Glomerular endothelial cell (primary cell): ENCODE data around the gene FAM171A1. TPM values are rescaled to one million over a fixed set of nuclear protein-coding genes. Genes with fewer than 3 reads are reported as not detected.

Experiments used
- DNase-seq: peaks from one replicate; pipeline ENCODE4 v3.0.0-alpha.2; 2011; ENCODE audit warnings: low read depth, low spot score; ENCODE audit errors: extremely low read depth
- total RNA-seq: library from RNA; depleted of rRNA; stranded (reverse); fragments of >200 nt; gene quantifications from 2 replicates; pipeline ENCODE4 v1.2.3, GENCODE V29; 2015

Gene FAM171A1
- total RNA-seq, 1 donor from 2014 or later, result 98.1 TPM

DNA sequence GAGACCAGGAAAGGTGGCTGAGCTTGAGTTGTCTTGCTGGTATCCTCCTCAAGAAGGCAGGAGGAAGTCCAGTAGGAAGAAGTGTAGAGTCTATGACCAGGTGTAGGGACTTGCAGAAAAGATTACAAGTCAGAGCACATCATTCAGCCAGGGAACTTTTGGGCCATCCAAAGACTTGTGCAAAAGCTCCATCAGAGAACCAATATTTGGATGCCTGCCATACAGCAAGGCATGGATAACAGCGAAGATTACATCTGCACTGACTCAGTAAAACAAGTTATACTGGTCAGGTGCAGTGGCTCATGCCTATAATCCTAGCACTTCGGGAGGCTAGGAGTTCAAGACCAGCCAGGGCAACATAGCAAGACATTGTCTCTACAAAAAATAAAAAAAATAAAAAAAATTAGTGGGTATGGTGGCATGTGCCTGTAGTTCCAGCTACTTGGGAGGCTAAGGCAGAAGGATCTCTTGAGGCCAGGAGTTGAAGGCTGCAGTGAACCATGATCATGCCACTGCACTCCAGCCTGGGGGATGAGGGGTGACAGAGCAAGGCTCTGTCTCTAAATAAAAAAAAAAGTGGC lies 189.4 kb downstream of the FAM171A1 start:
- no peak for DNase-seq

- DNase-seq, result no peak
Measured at GRCh38 chr10:15180736-15181135, 190.4 kb downstream of the FAM171A1 start.

- no peak for DNase-seq
Measured at GRCh38 chr10:15176269-15176668, 194.8 kb downstream of the FAM171A1 start.

GRCh38 chr10:15175587-15175986 lies 195.5 kb downstream of the FAM171A1 start:
- no peak for DNase-seq

DNA sequence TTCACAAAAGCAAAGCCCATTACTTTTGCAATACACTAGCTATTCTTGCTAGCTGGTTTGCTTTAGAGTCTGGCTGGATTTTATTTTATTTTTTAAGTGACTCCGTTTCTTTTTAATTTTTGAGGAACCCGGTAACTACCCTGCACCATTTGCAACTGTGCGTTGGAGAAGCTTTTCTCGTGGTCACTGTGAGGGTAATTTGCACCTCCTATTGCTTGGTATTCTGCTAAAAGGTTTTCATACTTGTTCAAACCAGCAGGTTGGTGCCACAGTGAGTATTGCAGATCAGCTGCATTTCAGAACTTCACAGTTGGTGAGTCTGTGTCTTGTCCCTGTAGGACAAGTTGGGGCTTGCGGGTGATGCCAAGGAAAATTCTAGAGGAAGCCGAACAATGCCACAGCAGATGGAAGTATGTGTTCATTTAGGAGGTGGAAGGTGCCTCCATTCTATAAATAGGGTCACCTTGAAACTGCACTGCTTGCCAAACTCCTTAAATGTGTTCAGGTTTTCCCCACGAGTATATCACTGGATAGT lies 198.7 kb downstream of the FAM171A1 start:
- no peak for DNase-seq

GRCh38 chr10:15169555-15170401 lies 201.3 kb downstream of the FAM171A1 start:
- DNase-seq, result no peak

- DNase-seq, result no peak
Measured at GRCh38 chr10:15168786-15169554, 202.1 kb downstream of the FAM171A1 start.

- no peak for DNase-seq
Measured at GRCh38 chr10:15168291-15168785, 202.8 kb downstream of the FAM171A1 start, which contains the start of gene NMT2. TSS of gene NMT2 (minus strand) at chr10:15168693. CDS start at chr10:15168612, 81 bp downstream.

DNA sequence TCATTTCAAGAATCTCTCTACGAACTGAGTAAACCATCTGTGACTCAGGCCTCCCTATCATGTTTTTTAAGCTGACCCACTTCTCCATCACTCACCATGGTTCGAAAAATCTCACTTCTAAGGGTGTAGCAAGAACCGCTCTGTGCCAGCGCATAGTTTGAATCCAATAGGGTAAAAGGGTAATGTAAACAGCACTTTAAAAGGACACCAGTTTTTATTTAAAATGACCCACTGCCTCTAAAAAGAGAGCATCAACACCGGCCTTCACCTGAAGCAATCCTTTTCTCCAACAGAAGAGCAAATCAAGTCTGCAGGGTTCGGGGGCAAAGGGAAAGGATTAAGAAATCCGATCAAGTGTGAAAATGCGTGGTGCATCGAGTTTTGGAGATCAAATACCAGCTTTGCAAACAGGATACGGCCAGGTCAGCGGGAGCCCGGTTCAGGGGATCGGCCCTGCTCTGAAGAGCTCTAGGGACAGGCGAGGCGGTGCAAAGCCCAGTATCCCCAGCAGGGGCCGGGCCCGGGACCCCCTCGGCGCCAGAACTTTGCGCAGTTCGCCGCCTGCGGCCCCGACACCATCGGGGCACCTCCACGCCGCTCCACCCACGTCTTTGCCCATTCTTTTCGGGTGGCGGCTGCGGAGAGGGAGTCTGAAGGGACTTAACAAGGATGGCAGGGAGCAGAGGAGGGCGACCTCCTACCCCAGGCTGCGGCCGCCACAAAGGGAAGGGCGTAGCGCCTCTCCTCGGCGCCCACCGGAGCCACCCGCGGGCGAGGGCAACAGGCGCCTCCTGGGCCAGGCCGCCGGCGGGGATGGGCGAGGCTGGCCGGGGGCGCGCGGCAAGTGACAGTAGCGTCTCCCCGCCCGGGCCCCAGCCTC lies 203.4 kb downstream of the FAM171A1 start:
- DNase-seq, result no peak

DNA sequence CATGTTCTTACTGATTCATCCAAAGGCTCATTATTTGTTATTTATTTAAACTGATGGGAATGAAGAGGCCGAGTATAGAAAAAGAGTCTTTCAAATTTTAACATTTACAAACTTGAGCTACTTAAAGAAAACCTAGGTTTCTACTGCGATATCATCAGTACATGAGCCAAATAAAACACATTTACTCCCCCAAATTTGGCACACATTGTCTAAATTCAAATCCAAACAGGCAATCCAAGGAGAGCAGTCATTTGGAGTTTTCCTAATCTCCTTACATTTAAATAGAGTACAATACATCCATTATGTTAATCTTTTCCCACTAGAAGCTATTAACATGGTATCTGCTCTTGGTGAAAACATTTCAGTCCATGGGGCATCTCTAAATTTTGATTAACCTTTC lies 204.8 kb downstream of the FAM171A1 start:
- DNase-seq, result no peak

DNA sequence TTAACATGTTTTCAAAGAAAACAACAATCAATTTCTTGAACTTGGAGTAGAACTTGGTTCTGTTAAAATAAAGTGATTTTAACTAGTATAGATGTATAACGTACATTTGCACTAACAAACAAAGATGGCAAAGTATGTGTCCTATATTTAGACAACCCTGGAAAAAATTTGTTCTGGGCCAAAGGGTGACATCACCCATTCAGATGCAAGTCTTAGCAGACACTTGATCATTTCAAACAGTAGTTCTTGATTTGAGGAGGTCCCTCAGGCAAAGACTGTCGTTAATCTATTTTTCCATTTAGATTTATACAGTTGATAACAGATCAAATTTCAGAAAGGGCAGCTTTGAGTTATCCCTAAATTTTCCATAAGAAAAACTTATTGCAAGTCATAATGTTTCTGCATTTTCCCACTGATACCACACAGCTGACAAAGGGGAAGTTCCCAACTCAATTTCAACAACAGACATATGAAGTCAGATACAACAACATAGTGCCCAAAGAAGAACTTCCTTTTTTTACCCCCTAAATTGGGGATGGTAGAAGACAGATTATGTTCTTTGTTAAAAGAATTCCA lies 207.7 kb downstream of the FAM171A1 start:
- no peak for DNase-seq

Other genes with a start within 250 kb of the FAM171A1 start
- gene NMT2, start 202.6 kb downstream of the FAM171A1 start, total RNA-seq, result 133 and 158 TPM in 2 replicates